GM12874 (cell line): ENCODE measurements around the gene FGFR3.

Experiments used
- TF ChIP-seq, protein P1 (sequence below): IDR thresholded peaks from 2 replicates; pipeline ENCODE4 v1.5.1; 2011; ENCODE audit warnings: low read depth, mild to moderate bottlenecking, control low read depth, low read length, moderate library complexity; ENCODE audit not compliant: insufficient read depth

Gene FGFR3

DNA sequence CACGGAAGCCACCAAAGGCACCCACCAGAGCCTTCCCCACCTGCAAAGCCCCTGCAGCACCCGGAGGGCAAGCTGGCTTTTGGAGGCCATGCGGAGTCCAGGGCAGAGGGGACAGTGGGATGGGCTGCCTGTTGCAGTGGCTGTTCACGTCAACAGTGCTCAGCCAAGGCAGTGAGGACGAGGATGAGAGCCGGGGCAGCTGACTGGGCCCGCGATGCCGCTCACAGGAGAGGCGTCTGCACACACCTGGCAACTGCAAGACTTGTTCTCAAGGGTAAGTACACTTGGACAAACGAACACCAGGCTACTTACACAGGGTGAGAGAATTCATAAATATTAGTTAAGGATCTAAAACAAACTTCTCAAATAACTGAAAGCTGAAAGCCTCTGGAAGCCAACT is 19.6 kb downstream of the FGFR3 start:
- TF ChIP-seq, protein P1, sequence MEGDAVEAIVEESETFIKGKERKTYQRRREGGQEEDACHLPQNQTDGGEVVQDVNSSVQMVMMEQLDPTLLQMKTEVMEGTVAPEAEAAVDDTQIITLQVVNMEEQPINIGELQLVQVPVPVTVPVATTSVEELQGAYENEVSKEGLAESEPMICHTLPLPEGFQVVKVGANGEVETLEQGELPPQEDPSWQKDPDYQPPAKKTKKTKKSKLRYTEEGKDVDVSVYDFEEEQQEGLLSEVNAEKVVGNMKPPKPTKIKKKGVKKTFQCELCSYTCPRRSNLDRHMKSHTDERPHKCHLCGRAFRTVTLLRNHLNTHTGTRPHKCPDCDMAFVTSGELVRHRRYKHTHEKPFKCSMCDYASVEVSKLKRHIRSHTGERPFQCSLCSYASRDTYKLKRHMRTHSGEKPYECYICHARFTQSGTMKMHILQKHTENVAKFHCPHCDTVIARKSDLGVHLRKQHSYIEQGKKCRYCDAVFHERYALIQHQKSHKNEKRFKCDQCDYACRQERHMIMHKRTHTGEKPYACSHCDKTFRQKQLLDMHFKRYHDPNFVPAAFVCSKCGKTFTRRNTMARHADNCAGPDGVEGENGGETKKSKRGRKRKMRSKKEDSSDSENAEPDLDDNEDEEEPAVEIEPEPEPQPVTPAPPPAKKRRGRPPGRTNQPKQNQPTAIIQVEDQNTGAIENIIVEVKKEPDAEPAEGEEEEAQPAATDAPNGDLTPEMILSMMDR, result no peak

DNA sequence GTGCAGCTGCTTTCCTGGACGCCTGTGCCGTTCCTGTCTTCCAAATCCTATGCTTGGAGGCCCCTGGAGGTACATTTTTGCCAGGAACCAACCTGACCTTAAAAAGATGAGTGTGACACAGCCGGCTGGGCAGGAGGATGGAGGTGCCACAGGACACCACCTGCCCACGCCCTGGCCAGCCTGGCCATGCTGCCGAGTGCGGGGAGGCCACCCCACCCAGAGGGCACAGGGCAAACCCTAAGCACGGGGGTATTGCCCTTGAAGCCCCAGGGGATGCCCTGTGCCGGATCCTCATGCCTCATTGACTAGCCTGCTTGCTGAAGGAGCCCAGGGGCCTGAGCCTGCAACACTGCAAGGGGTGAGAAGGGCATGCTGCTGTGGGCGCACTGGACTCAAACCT is 20.1 kb downstream of the FGFR3 start:
- TF ChIP-seq, protein P1, result no peak

GRCh38 chr4:1813915-1814314 is 20.8 kb downstream of the FGFR3 start:
- TF ChIP-seq, protein P1, result no peak

GRCh38 chr4:1814453-1814852 is 21.4 kb downstream of the FGFR3 start:
- TF ChIP-seq, protein P1, result no peak

- TF ChIP-seq, protein P1, result no peak
Measured at GRCh38 chr4:1815096-1815996, 22.3 kb downstream of the FGFR3 start.

GRCh38 chr4:1815997-1816860 is 23.1 kb downstream of the FGFR3 start:
- TF ChIP-seq, protein P1, result no peak

- TF ChIP-seq, protein P1, result no peak
Measured at GRCh38 chr4:1819284-1819683, 26.2 kb downstream of the FGFR3 start.
